Naive thymus-derived CD8-positive, alpha-beta T cell (primary cell): ENCODE measurements around the gene RABAC1. TPM values are rescaled to one million over a fixed set of nuclear protein-coding genes. Genes with fewer than 3 reads are reported as not detected.

Source experiments
- ATAC-seq, 2 donors: fragments of 150-1000 bp; cut with Tn5 transposase in 1 of 2; sonication (Bioruptor Pico), chemical (Tn5 transposase) in 1 of 2; 1 replicate in 1 of 2; 2 replicates in 1 of 2; pipeline ENCODE4 v1.10.0; 2021; ENCODE audit warnings: mild to moderate bottlenecking in 2 of 2, moderate library complexity in 2 of 2
- POLR2A ChIA-PET: fragments of 350-600 bp; sonication (Branson Sonifier 250); formaldehyde crosslinking; loops from one replicate; lab custom pipeline; 2021; ENCODE audit warnings: antibody characterized with exemption; lab: Charles Lee
- DNase-seq, 10 donors: peaks; one replicate each; pipeline versions ENCODE4 v3.0.0 to v3.0.0-alpha.2; 2020 to 2022
- H3K27ac Mint-ChIP-seq, 10 donors: one replicate each; pipeline ENCODE4 v1.8.0; 2020 to 2022; ENCODE audit warnings: mild to moderate bottlenecking in 10 of 10, mixed read lengths in 10 of 10, moderate library complexity in 4 of 10, inconsistent platforms in 1 of 10
- H3K27me3 Mint-ChIP-seq, 5 donors: one replicate each; pipeline ENCODE4 v1.8.0; 2021 to 2022; ENCODE audit warnings: mixed read lengths in 5 of 5
- H3K36me3 Mint-ChIP-seq, 3 donors: one replicate each; pipeline ENCODE4 v1.8.0; 2020 to 2022; ENCODE audit warnings: mixed read lengths in 3 of 3, mild to moderate bottlenecking in 2 of 3, inconsistent platforms in 1 of 3
- H3K4me1 Mint-ChIP-seq, 4 donors: one replicate each; pipeline ENCODE4 v1.8.0; 2021 to 2022; ENCODE audit warnings: mixed read lengths in 4 of 4
- H3K4me3 Mint-ChIP-seq, 10 donors: one replicate each; pipeline ENCODE4 v1.8.0; 2020 to 2022; ENCODE audit warnings: mild to moderate bottlenecking in 10 of 10, mixed read lengths in 10 of 10, moderate library complexity in 6 of 10, inconsistent platforms in 1 of 10
- H3K9me3 Mint-ChIP-seq, 9 donors: one replicate each; pipeline ENCODE4 v1.8.0; 2020 to 2022; ENCODE audit warnings: mixed read lengths in 9 of 9, mild to moderate bottlenecking in 3 of 9, inconsistent platforms in 1 of 9, moderate library complexity in 1 of 9
- polyA plus RNA-seq, 3 donors: library from polyadenylated mRNA; unstranded; fragments of 300-500 nt; fragmentation: Illumina TruSeq; gene quantifications; one replicate each; pipeline ENCODE4 v1.2.3, GENCODE V29; 2021
- total RNA-seq, 8 experiments: library from RNA in 2 of 8; stranded (reverse) in 2 of 8; gene quantifications; one replicate each; pipeline ENCODE4 v1.2.3 and lab custom pipeline; 2021 to 2026

RABAC1 gene
- total and polyA plus RNA-seq, 5 experiments from 2014 or later: 87.6 to 288 (median 201) TPM

DNA sequence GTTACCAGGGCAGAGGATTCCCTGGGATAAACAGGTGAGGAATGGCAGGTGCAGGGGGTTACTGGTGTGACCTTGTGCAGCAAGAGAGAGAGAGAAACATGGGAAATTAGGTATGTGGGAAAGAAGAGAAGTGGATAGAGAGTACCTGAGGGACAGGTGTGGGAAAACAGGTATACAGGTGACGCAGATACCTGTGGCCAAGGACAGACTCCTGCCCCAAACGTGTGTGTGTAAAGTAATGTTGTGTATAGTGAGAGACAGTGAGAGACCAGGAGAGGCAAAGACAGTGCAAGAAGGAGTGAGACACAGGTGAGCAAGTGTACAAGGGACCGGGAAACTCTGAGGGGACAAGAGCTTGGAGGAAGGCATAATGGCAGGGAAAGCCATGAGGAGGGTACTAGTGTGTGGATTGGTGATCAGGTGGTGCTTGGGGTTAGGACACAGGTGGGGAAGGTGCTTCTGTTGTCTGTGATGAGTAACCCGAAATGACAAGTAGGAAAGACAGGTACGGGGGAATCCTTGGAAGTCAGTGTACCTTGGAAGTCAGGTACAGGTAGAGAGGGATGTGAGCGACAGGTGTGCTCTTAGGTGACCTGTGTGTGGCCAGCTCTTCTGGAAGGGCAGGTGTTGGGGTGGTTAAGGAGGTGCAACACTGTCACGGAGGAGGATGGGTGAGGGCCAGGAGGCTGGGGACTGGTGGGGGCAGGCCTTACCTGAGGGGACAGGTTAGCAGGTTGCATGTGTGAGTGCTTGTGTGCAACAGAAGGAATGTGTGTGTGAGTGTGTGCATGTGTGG, 33.7 kb downstream of the RABAC1 start:
- no peak overlapping the region for H3K4me3 Mint-ChIP-seq
- H3K4me1 Mint-ChIP-seq: peaks cover 29 to 41% (median 39%) of the 10 kb centered on the region in 4 donors
- POLR2A ChIA-PET: interaction anchor here (1.2 to 8.2 kb wide), 4 partner anchors 22 to 66 kb away, joined by 3 to 51 read pairs (median 6); no protein-coding TSS in a partner anchor
- no peak overlapping the region for H3K27ac Mint-ChIP-seq
- H3K27me3 Mint-ChIP-seq: peaks cover 0 to 17% (median 6%) of the 10 kb centered on the region in 5 donors
- peaks cover 0 to 2% (median 0%) of the 10 kb centered on the region in 3 donors for H3K36me3 Mint-ChIP-seq
- H3K9me3 Mint-ChIP-seq: no peaks in the 10 kb centered on the region
- ATAC-seq (no peak), DNase-seq (no peak)

DNA sequence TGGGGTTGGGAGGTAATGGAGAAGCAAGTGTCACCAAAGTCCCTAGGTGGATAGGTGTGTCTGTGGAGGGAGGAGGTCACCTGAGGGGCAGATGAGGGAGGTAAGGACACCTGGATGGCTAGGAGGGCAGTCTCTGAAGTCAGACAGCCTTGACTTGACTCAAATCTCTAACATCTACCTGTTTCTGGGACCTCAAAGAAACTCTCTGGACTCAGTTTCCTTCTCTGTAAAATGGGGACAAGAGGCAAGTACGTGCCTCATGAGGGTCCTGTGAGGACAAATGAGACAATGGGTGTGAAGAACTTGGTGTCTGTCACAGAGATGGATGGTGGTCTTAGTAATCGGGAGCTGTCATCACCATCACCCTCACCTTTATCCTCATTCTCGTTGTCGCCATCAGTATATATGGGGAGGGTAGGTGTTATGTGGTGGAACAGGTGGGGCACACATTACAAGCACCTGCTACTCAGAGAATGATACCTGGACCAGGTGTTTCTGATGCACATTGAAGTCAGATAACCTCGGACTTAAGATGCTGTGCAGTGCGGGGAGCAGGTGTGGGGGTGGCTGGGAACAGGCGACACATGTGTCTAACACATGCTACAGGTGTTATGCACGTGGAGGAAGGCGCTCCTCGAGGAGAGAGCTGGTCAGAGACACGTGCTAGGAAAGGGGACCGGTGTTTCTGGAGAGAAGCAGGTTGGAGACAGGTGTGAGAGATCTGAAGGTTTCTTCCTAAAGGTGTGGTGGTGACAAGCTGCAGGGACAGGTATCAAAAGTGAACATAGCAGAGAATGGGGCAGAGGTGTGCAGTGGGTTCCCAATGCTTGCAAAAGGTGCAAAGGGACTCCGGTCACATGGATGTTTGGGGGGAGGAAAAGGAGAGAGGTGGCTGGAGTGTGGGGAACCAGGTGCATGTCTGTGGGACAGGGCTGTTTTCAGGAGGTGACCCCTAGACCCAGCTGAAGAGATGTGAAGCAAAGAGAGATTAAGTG, 34.7 kb downstream of the RABAC1 start:
- Mint-ChIP-seq H3K4me1 (peaks cover 24 to 32% (median 30%) of the 10 kb centered on the region in 4 donors), H3K27me3 (peaks cover 0 to 17% (median 6%) of the 10 kb centered on the region in 5 donors), H3K4me3 (peak overlapping the region in 1 of 10 donors; percentile 54), H3K36me3 (peaks cover 0 to 2% (median 0%) of the 10 kb centered on the region in 3 donors), H3K9me3 (no peaks in the 10 kb centered on the region), H3K27ac (no peak overlapping the region)
- DNase-seq: no peak
- POLR2A ChIA-PET: interaction anchor here (1.0 to 8.2 kb wide), 6 partner anchors 21 to 65 kb away, joined by 3 to 51 read pairs (median 3); partner anchors contain the start of gene ARHGEF1
- no peak for ATAC-seq

DNA sequence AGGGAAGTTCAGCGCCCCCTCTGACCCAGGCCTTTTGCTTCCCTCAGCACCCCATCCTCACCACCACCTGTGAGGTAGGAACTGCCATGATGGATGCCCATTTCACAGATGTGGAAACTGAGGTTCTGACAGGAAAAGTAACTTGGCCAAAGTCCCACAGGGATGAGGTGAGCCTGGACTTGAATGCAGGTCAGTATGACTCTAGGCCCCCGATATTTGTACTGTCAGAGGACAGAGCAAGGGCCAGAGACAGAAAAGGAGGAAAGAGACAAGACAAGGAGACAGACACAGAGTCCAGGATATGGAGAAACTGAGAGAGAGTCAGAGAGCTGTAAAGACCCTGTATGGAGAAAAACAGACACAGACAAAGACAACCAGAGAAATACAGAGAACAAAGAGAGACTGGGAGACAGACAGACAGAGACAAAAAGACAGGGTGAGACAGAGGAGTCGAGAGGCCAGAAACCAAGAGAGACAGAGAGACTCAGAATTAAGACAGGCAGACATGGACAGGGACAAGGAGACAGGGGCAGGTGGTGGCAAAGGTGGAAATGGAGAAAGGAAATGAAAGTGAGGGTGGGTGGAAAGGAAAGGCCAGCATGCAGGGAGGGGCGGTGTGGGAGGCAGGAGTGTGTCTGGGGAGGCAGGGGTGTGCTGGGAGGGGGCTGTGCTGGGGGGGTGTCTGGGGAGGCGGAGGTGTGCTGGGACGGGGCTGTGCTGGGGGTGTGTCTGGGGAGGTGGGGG, 35.9 kb downstream of the RABAC1 start:
- DNase-seq: no peak
- peaks cover 18 to 23% (median 22%) of the 10 kb centered on the region in 4 donors for H3K4me1 Mint-ChIP-seq
- POLR2A ChIA-PET: interaction anchor here (1.3 to 2.1 kb wide), 5 partner anchors 21 to 63 kb away, joined by 3 to 8 read pairs (median 7); partner anchors contain the start of gene RPS19
- peaks cover 0 to 2% (median 0%) of the 10 kb centered on the region in 3 donors for H3K36me3 Mint-ChIP-seq
- peak overlapping the region in 7 of 10 donors; percentile 5 to 85 (median 53) for H3K27ac Mint-ChIP-seq
- H3K4me3 Mint-ChIP-seq: peak overlapping the region in 3 of 10 donors; percentile 2 to 57 (median 8)
- H3K27me3 Mint-ChIP-seq: peaks cover 0 to 14% (median 6%) of the 10 kb centered on the region in 5 donors
- ATAC-seq: no peak
- H3K9me3 Mint-ChIP-seq: no peaks in the 10 kb centered on the region

DNA sequence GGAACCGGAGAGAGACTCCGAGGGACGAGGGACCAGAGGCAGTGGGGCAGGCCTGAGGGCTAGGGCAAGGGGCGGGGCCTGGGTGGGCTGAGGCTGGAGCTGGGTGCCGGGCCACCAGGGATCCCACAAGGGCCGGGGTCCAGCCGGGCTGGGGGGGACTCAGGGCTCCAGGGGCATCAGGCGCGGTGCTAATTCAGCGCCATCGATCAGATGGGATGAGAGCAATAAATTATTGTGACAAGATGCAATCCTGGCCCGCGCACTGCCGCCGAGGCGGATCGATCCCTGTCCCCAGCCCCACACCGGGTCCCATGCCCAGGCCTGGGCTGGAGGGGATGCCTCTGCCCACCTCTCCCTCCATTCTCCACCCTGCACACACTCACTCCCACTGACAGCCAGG, 36.5 kb downstream of the RABAC1 start:
- DNase-seq: no peak
- POLR2A ChIA-PET: interaction anchor here (0.6 to 2.1 kb wide), 11 partner anchors 7 to 63 kb away, joined by 3 to 7 read pairs (median 5); partner anchors contain the start of gene RPS19
- H3K27me3 Mint-ChIP-seq: peaks cover 0 to 14% (median 6%) of the 10 kb centered on the region in 5 donors
- H3K36me3 Mint-ChIP-seq: peaks cover 0 to 2% (median 0%) of the 10 kb centered on the region in 3 donors
- ATAC-seq: no peak
- H3K9me3 Mint-ChIP-seq: no peaks in the 10 kb centered on the region
- H3K4me3 Mint-ChIP-seq: peak overlapping the region in 1 of 10 donors; percentile 70
- H3K4me1 Mint-ChIP-seq: peaks cover 18 to 23% (median 22%) of the 10 kb centered on the region in 4 donors
- peak overlapping the region in 3 of 10 donors; percentile 54 to 88 (median 71) for H3K27ac Mint-ChIP-seq

DNA sequence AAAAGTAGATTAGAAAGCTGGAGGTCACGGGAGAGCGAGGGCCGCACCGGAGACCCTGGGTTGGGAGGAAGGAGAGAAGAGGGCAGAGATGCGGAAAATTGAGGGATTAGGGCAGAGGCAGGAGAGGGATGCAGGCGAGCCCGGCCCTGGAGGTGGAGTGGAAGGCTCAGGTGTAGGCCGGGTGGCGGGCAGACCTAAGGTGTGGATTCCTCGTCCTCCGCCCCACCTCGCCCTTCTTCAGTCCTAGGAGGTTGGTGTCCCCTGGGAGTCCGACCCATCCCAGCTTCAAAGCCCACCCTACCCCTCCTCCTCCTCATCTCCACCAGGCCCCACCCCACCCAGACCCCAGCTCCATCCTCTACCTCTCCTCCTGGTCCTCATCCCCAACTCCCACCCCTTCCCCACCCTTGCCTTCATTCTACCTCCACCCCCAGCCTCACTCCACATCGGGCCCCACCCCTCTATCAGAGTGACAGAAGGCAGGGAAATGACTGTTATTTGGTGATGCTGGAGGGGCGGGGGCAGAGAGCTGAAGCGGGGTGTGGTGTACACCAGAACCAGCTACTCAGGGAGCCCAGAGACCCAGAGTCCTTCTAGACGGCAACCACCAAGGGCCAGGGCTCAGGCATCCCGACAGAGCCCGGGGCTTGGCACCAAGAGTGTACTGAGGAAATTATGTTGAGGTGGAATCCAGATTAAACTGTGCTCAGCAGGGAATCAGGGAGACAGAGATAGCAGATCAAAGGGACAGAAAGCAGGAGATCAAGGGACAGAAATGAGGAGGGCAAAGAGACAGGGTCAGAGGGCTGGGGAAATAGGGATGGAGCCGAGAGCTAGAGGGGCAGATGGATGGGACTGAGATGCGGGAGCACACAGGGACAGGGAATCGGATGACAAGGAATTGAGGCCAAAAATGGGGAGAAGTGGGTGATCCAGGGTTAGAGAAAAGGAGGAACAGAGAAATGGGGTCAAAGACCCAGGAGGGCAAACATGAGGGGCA, 37.2 kb downstream of the RABAC1 start:
- ATAC-seq (peak; percentile 12 to 36), DNase-seq (no peak)
- Mint-ChIP-seq H3K27ac (peak overlapping the region in 7 of 10 donors; percentile 54 to 88 (median 69)), H3K27me3 (peaks cover 0 to 14% (median 6%) of the 10 kb centered on the region in 5 donors), H3K36me3 (peaks cover 0 to 2% (median 0%) of the 10 kb centered on the region in 3 donors), H3K4me1 (peaks cover 18 to 23% (median 22%) of the 10 kb centered on the region in 4 donors), H3K9me3 (no peaks in the 10 kb centered on the region), H3K4me3 (peak overlapping the region; percentile 17 to 78 (median 46))
- POLR2A ChIA-PET: interaction anchor here (0.6 to 2.1 kb wide), 11 partner anchors 8 to 62 kb away, joined by 3 to 7 read pairs (median 5); partner anchors contain the start of gene RPS19

DNA sequence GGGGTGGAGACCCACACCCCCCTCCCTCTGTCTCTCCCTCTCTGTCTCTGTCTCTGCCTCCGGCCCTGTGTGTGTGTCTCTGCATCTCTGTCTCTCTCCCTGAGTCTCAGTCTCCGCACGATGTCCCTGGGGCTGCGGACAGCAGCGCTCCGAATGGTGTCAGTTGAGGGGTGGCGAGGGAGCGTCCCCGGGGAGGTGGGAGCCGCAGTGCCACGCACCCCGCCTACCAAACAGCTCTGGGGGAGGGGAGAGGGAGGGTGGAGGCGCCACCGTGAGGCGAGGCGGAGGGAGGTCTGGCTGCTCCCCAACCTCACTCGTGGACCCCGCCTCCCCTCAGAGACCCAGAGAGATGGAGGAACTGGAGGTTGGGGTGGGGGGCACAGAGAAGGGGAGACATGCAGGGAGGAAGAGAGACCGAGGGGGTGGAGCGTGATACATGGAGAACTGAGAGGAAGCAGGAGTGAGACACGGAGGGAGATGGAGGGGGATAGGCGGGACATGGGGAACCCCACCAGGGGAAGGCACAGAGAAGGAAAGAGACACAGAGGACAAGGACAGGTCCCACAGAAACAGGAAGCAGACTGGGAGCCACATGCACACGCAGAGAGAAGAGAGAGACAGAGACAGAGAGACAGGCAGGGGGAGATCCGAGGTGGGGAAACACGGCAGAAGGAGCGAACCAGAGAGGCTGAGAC, 38.1 kb downstream of the RABAC1 start:
- H3K36me3 Mint-ChIP-seq: peaks cover 0 to 2% (median 0%) of the 10 kb centered on the region in 3 donors
- H3K4me3 Mint-ChIP-seq: peak overlapping the region in 9 of 10 donors; percentile 39 to 78 (median 49)
- peak overlapping the region in 5 of 10 donors; percentile 60 to 88 (median 72) for H3K27ac Mint-ChIP-seq
- H3K4me1 Mint-ChIP-seq: peaks cover 18 to 23% (median 22%) of the 10 kb centered on the region in 4 donors
- peaks cover 0 to 14% (median 6%) of the 10 kb centered on the region in 5 donors for H3K27me3 Mint-ChIP-seq
- ATAC-seq (peak; percentile 13 to 33), DNase-seq (peak in 1 of 10 donors; percentile 23)
- POLR2A ChIA-PET: interaction anchor here (1.2 to 2.1 kb wide), 7 partner anchors 9 to 61 kb away, joined by 3 to 7 read pairs (median 7); partner anchors contain the start of gene RPS19
- H3K9me3 Mint-ChIP-seq: no peaks in the 10 kb centered on the region

DNA sequence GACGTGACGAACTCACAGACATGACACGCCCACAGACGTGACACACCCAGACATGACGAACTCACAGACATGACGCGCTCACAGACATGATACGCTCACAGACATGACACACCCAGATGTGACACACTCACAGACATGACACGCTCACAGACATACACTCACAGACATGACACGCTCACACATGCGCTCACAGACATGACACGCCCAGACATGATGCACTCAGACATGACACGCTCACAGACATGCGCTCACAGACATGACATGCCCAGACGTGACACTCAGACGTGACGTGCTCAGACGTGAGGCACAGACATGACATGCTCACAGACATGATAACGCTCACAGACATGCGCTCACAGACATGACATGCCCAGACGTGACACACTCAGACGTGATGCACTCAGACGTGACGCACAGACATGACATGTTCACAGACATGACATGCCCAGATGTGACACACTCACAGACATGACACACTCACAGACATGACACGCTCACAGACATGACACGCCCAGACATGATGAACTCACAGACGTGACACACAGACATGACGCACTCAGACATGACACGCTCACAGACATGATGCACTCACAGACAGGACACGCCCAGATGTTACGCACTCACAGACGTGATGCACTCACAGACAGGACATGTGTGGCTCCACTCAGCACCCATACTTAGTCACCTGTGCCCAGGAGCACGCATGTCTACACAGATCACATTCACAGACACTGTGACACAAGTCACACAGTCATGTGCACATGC, 39.0 kb downstream of the RABAC1 start:
- no peak overlapping the region for H3K4me3 Mint-ChIP-seq
- DNase-seq (peak in 1 of 10 donors; percentile 0), ATAC-seq (no peak)
- peaks cover 0 to 14% (median 6%) of the 10 kb centered on the region in 5 donors for H3K27me3 Mint-ChIP-seq
- H3K9me3 Mint-ChIP-seq: no peaks in the 10 kb centered on the region
- H3K27ac Mint-ChIP-seq: no peak overlapping the region
- POLR2A ChIA-PET: interaction anchor here (0.7 to 1.4 kb wide), 6 partner anchors 8 to 61 kb away, joined by 3 to 8 read pairs (median 4); partner anchors contain the start of genes ERFL and RPS19
- H3K4me1 Mint-ChIP-seq: peaks cover 18 to 23% (median 22%) of the 10 kb centered on the region in 4 donors
- H3K36me3 Mint-ChIP-seq: peaks cover 0 to 2% (median 0%) of the 10 kb centered on the region in 3 donors

DNA sequence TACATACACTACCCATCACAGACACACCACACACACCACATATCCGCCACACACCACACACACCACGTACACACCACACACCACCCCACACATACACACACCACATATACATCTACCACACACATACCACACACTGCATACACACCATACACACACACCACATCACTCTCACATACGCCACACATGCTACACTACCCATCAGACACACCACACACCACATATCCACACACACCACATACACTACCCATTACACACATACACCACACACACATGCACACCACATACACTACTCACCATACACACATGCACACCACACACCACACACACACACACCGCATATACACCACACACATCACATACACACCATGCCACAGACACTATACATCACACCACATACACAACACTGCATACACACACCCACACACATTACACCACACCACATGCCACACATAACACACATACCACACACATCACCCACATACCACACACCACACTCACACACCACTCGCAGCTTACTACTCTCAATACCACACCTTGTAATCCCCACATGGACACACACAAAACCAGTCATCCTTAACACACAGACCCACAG, 40.4 kb downstream of the RABAC1 start:
- POLR2A ChIA-PET: interaction anchor here (0.7 to 1.4 kb wide), 6 partner anchors 9 to 59 kb away, joined by 4 to 8 read pairs (median 6); partner anchors contain the start of genes ERFL and RPS19

DNA sequence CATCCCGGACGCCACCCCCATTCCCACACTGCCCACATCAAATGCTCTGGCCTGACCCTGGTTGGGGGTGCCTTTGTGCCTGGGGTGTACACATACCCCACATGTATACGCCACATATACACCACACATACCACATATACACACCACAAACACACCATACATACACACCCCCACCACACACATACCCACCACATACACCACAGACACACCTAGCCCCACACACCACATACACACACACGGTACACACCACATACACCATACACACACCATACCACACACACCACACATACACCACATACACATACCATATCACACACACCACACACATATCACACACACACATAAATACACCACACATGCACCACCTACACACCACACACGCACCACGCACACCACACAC, 41.0 kb downstream of the RABAC1 start:
- peaks cover 0 to 14% (median 5%) of the 10 kb centered on the region in 5 donors for H3K27me3 Mint-ChIP-seq
- ATAC-seq: peak in 1 of 2 donors; percentile 4
- H3K36me3 Mint-ChIP-seq: no peaks in the 10 kb centered on the region
- no peak for DNase-seq
- no peak overlapping the region for H3K27ac Mint-ChIP-seq
- no peaks in the 10 kb centered on the region for H3K9me3 Mint-ChIP-seq
- POLR2A ChIA-PET: interaction anchor here (1.1 kb wide), 1 partner anchor 12 kb away, joined by 3 read pairs; no protein-coding TSS in a partner anchor
- H3K4me3 Mint-ChIP-seq: no peak overlapping the region
- peaks cover 21 to 33% (median 27%) of the 10 kb centered on the region in 4 donors for H3K4me1 Mint-ChIP-seq

More for the DNA sequence above, 40.4 kb downstream of the RABAC1 start:
- Mint-ChIP-seq H3K4me1 (peaks cover 21 to 32% (median 26%) of the 10 kb centered on the region in 4 donors), H3K9me3 (no peaks in the 10 kb centered on the region), H3K27ac (no peak overlapping the region), H3K27me3 (peaks cover 0 to 17% (median 6%) of the 10 kb centered on the region in 5 donors), H3K36me3 (peaks cover 0 to 2% (median 0%) of the 10 kb centered on the region in 3 donors), H3K4me3 (no peak overlapping the region)
- ATAC-seq: no peak
- no peak for DNase-seq
